Glomerular visceral epithelial cell (primary cell): ENCODE measurements around the gene CBX1.

ENCODE experiments used
- DNase-seq: peaks from one replicate; pipeline ENCODE4 v3.0.0-alpha.2; 2016; ENCODE audit errors: extremely low spot score

The CBX1 gene

GRCh38 chr17:48025904-48026501, 75.3 kb downstream of the CBX1 start:
- DNase-seq, result no peak

GRCh38 chr17:48025040-48025903, 76.0 kb downstream of the CBX1 start:
- DNase-seq, result peak; percentile 98

GRCh38 chr17:48024149-48025039, 76.9 kb downstream of the CBX1 start:
- DNase-seq, result peak; percentile 55

- DNase-seq, result peak; percentile 85
Measured at GRCh38 chr17:48023400-48024148, 77.7 kb downstream of the CBX1 start.

- no peak for DNase-seq
Measured at GRCh38 chr17:48022901-48023300, 78.4 kb downstream of the CBX1 start.

- no peak for DNase-seq
Measured at GRCh38 chr17:48021934-48022333, 79.3 kb downstream of the CBX1 start.
